Activated T-helper 17 cell treated with anti-CD3 and anti-CD28 coated beads, Interleukin-2, amount 50 U/mL, for 72 hours (primary cell): ENCODE data around the gene TMEM131. TPM values are rescaled to one million over a fixed set of nuclear protein-coding genes. Genes with fewer than 3 reads are reported as not detected.

Experiments
- ATAC-seq: fragments of 150-1000 bp; cut with Tn5 transposase; replicated peaks from 2 replicates; pipeline ENCODE4 v1.10.0; 2021; ENCODE audit warnings: mild to moderate bottlenecking, moderate library complexity
- H3K27ac Mint-ChIP-seq: one replicate; pipeline ENCODE4 v1.8.0; 2022; ENCODE audit warnings: mixed read lengths
- H3K27me3 Mint-ChIP-seq: one replicate; pipeline ENCODE4 v1.8.0; 2022; ENCODE audit warnings: mixed read lengths
- H3K36me3 Mint-ChIP-seq: one replicate; pipeline ENCODE4 v1.8.0; 2022; ENCODE audit warnings: low read depth, mild to moderate bottlenecking, mixed read lengths
- H3K4me1 Mint-ChIP-seq: one replicate; pipeline ENCODE4 v1.8.0; 2022; ENCODE audit warnings: mixed read lengths
- H3K4me3 Mint-ChIP-seq: one replicate; pipeline ENCODE4 v1.8.0; 2022; ENCODE audit warnings: mild to moderate bottlenecking, mixed read lengths
- H3K9me3 Mint-ChIP-seq: one replicate; pipeline ENCODE4 v1.8.0; 2022; ENCODE audit warnings: mixed read lengths
- total RNA-seq, 2 donors: library from RNA; stranded (reverse); gene quantifications; one replicate each; pipeline ENCODE4 v1.2.3, GENCODE V29; 2022

The TMEM131 gene
- total RNA-seq, 2 donors from 2014 or later, result 32.0 to 36.4 TPM

DNA sequence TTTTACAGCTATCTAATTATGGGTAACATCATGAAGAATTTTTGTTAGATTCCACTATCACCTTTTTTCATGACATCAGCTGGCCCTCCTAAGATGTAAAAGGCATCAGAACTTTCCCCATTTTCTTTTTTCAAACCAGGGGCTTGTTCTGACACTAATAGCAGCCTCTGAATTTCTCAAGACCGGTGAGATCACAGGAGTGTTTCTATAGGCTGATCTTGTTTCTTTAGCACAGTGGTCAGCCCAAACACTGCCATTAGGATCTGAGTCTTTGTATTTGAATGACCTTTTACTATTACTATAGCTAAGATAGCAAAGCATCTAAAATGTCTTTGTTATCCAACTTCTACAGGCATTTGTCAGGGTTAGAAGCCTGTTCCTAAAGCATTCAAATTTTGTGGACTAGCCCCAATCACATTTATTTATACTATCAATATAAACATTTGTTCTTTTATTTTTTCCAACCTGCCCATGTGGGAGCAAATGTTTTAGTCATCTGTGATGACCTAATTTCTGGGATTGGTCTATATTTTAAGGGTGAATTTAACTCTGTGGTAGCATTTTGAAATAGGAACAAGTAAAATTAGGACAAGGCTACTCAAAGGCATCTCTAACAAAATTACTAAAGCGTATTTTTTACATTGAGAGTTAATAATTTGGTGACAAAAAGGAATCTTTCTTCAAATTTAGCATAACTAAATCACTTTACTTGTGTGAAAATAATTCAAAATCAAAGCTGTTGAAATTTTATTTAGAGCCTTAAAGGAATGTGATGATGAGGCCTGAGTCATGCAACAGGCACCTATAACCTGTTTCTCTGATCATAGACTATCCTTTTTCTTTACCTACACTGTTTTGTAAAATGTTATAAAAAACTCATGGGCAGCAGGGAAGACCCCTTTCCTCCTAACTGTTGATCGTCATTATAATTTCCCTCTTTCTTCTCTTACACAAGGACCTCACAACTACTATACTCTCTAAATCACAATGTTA, 243.1 kb downstream of the TMEM131 start:
- H3K36me3 Mint-ChIP-seq, result peaks cover 29% of the 10 kb centered on the region
- H3K4me1 Mint-ChIP-seq, result peaks cover under 1% of the 10 kb centered on the region
- peak overlapping the region; percentile 67 for H3K27ac Mint-ChIP-seq
- H3K4me3 Mint-ChIP-seq, result no peak overlapping the region
- no peaks in the 10 kb centered on the region for H3K9me3 Mint-ChIP-seq
- H3K27me3 Mint-ChIP-seq, result no peaks in the 10 kb centered on the region
- no peak for ATAC-seq

DNA sequence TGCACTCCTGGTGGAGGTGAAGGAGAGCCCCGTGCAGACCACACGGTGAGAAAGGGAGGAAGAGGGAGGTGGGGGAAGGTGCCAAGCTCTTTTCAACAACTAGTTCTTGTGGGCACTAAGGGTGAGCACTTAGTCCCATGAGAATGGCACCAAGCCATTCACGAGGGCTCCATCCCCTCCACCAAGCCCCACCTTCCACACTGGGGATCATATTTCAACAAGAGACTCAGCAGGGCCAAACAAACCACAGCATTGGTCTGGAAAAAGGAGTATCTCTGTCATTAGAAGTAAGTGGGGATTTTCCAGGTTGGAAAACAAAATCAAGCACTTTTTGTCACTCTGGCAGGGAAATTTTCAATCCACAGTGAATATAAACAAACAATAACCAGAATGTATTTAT, 244.0 kb downstream of the TMEM131 start:
- no peak for ATAC-seq
- peaks cover 9% of the 10 kb centered on the region for H3K4me1 Mint-ChIP-seq
- H3K9me3 Mint-ChIP-seq, result no peaks in the 10 kb centered on the region
- H3K4me3 Mint-ChIP-seq, result no peak overlapping the region
- peak overlapping the region; percentile 67 for H3K27ac Mint-ChIP-seq
- peaks cover 20% of the 10 kb centered on the region for H3K36me3 Mint-ChIP-seq
- H3K27me3 Mint-ChIP-seq, result no peaks in the 10 kb centered on the region

GRCh38 chr2:97750017-97750416, 245.7 kb downstream of the TMEM131 start:
- H3K4me3 Mint-ChIP-seq, result no peak overlapping the region
- no peak for ATAC-seq
- H3K36me3 Mint-ChIP-seq, result peaks cover 14% of the 10 kb centered on the region
- no peak overlapping the region for H3K27ac Mint-ChIP-seq
- no peaks in the 10 kb centered on the region for H3K9me3 Mint-ChIP-seq
- peaks cover 21% of the 10 kb centered on the region for H3K4me1 Mint-ChIP-seq
- no peaks in the 10 kb centered on the region for H3K27me3 Mint-ChIP-seq

- Mint-ChIP-seq H3K36me3 (peaks cover 9% of the 10 kb centered on the region), H3K4me1 (peaks cover 21% of the 10 kb centered on the region)
These were observed 246.2 kb downstream of the TMEM131 start for GRCh38 chr2:97749581-97749980.

DNA sequence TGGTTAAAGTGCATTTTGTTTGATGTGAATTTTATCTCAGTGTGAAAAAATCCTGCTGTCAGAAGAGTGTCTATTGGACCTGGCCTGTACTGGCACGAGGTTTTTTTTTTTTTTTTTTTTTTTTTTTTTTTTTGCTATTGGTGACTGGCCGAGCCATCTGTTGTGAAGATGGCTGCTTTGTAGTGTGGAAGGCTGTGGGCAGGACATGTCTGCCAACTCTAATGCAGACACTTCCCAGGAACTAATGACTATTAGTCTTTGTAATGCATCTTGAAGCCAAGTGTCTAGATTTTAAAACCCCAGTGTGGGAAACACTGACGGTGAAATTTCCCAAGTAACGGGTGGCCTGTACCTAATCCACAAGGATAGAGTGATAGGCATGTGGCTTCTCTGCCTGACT, 248.0 kb downstream of the TMEM131 start:
- H3K27ac Mint-ChIP-seq, result no peak overlapping the region
- no peak overlapping the region for H3K4me3 Mint-ChIP-seq
- peaks cover 21% of the 10 kb centered on the region for H3K36me3 Mint-ChIP-seq
- no peaks in the 10 kb centered on the region for H3K9me3 Mint-ChIP-seq
- no peaks in the 10 kb centered on the region for H3K27me3 Mint-ChIP-seq
- H3K4me1 Mint-ChIP-seq, result peaks cover 32% of the 10 kb centered on the region
- ATAC-seq, result no peak

More at GRCh38 chr2:97749581-97749980, 246.2 kb downstream of the TMEM131 start:
- Mint-ChIP-seq H3K27ac (no peak overlapping the region), H3K27me3 (no peaks in the 10 kb centered on the region), H3K4me3 (no peak overlapping the region), H3K9me3 (no peaks in the 10 kb centered on the region)
- no peak for ATAC-seq

DNA sequence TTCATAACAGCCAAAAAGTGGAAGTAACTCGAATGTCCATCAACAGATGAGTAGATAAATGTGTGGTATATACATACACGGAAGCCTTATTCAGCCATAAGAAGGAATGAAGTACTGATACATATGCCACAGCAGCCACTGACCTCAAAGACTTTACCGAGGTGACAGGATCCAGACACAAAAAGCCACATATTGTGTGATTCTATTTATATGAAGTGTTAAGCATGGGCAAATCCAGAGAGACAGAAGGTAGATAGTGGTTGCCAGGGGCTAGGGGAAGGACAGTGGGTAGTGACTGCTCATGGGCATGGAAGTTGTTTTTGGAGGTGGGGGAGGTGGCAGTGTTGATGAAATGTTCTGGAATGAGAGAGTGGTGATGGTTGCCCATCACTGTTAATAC, 248.5 kb downstream of the TMEM131 start:
- Mint-ChIP-seq H3K4me1 (peaks cover 36% of the 10 kb centered on the region), H3K4me3 (no peak overlapping the region), H3K27me3 (no peaks in the 10 kb centered on the region), H3K9me3 (no peaks in the 10 kb centered on the region), H3K27ac (no peak overlapping the region), H3K36me3 (peaks cover 21% of the 10 kb centered on the region)
- peak; percentile 43 for ATAC-seq

DNA sequence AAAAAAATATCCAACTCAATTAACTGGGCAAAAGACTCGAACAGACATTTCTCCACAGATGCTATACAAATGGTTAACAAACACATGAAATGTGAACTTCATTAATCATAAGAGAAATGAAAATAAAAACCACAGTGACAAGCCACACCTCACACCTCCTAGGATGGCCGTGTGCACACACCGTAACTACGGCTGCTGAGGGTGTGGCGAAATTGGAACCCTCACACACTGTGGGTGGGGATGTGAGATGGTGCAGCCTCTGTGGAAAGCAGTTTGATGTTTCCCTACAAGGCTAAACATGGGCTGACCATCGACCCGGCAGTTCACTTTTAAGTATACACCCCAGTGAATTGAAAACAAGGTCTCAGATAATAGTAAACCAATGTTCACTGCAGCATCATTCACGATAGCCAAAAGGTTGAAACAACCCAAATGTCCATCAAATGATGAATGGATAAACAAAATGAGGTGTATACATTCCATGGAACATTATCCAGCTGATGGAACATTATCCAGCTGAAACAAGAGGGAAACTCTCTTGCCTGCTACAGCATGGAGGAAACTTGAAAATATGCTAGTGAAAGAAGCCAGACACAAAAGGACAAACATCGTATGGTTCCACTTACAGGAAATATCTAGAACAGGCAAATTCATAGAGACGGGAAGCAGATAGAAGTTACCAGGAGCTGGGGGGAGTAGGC, 250.1 kb downstream of the TMEM131 start:
- peaks cover 48% of the 10 kb centered on the region for H3K4me1 Mint-ChIP-seq
- H3K36me3 Mint-ChIP-seq, result peaks cover 30% of the 10 kb centered on the region
- no peaks in the 10 kb centered on the region for H3K27me3 Mint-ChIP-seq
- H3K4me3 Mint-ChIP-seq, result peak overlapping the region; percentile 33
- peak overlapping the region; percentile 8 for H3K27ac Mint-ChIP-seq
- no peaks in the 10 kb centered on the region for H3K9me3 Mint-ChIP-seq
- peak; percentile 83 for ATAC-seq

DNA sequence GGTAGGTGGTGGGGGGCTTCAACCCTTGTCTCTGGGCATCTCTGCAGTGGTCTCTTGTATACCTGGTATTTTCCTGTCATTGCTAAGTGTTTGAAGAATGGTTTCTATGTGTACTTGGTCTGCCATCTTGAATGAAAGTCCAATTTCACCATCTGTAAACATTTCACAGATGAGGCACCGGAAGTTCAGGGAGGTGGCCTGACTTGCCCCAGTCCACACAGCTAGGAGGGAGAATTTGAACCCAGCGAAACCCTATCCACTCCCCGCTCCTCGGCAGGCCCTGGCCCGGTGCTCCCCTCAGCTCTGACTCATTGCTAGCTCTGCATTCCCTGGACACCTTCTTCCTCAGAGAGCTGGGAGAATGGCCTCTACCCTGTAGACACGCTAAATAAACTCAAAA, 251.8 kb downstream of the TMEM131 start:
- peak overlapping the region; percentile 31 for H3K27ac Mint-ChIP-seq
- H3K27me3 Mint-ChIP-seq, result no peaks in the 10 kb centered on the region
- H3K4me1 Mint-ChIP-seq, result peaks cover 50% of the 10 kb centered on the region
- ATAC-seq, result no peak
- no peaks in the 10 kb centered on the region for H3K9me3 Mint-ChIP-seq
- H3K36me3 Mint-ChIP-seq, result peaks cover 37% of the 10 kb centered on the region
- peak overlapping the region; percentile 19 for H3K4me3 Mint-ChIP-seq

DNA sequence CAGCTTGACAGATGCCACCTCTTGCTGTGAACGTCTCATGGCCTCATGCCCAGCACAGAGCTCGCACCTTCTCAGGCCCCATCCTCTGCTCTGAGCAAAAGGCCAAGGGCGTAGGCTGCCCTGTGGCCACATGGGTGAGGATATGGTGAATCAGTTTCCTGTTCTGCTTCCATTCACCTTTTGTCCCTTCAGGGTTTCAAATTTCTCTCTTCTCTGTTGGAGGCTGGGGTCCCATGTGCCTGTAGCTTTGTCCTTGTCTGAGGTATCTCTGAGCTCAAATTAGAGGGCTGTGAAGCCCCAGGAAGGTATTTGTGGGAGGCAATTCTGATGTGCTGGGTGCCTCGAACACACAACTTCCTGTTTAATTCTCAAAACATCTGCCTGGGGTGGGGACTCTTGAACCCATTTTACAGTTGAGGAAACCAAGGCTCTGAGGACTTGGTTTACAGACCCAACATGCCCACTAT, 253.3 kb downstream of the TMEM131 start:
- Mint-ChIP-seq H3K27ac (peak overlapping the region; percentile 22), H3K4me3 (peak overlapping the region; percentile 50), H3K4me1 (peaks cover 47% of the 10 kb centered on the region), H3K27me3 (no peaks in the 10 kb centered on the region), H3K9me3 (no peaks in the 10 kb centered on the region), H3K36me3 (peaks cover 52% of the 10 kb centered on the region)
- ATAC-seq, result peak; percentile 85

DNA sequence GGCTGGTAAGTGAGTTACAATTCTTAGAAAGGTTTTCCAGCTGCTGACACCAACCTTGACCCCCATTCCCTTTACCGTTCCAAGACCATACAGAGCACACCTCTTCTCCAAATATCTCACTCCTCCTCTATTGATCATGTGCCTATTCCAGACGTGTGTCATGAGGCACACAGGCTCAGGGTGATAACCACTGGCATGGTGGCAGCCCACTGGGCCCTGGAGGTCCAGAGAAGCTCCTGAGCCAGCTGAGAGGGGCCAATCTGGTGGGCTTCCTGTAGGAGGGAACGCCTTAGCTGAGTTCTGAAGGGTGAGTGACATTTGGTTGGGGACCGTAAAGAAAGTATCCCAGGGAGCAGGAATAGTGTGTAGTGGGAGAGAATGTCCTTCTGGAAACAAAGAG, 254.1 kb downstream of the TMEM131 start:
- H3K36me3 Mint-ChIP-seq, result peaks cover 59% of the 10 kb centered on the region
- H3K4me3 Mint-ChIP-seq, result peak overlapping the region; percentile 50
- no peak for ATAC-seq
- H3K27me3 Mint-ChIP-seq, result no peaks in the 10 kb centered on the region
- H3K4me1 Mint-ChIP-seq, result peaks cover 45% of the 10 kb centered on the region
- no peaks in the 10 kb centered on the region for H3K9me3 Mint-ChIP-seq
- peak overlapping the region; percentile 22 for H3K27ac Mint-ChIP-seq

DNA sequence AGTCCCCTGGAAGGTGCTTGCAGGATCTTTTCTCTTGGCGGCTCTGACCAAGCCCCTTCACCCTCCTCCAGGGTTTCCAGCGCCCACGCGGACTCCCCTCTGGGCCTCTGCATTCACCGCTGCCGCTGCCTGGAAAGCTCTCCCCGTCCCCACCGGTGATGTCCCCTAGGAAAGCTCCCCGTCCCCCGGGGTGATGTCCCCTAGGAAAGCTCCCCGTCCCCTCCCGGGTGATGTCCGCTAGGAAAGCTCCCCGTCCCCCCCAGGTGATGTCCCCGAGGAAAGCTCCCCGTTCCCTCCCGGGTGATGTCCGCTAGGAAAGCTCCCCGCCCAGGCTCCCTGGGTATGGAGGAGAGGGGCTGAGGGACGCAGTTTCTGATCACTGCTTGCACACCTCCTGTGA, 254.5 kb downstream of the TMEM131 start:
- Mint-ChIP-seq H3K9me3 (no peaks in the 10 kb centered on the region), H3K27ac (peak overlapping the region; percentile 49), H3K36me3 (peaks cover 64% of the 10 kb centered on the region), H3K4me3 (peak overlapping the region; percentile 50), H3K27me3 (no peaks in the 10 kb centered on the region), H3K4me1 (peaks cover 44% of the 10 kb centered on the region)
- ATAC-seq, result no peak

GRCh38 chr2:97740590-97741182, 255.1 kb downstream of the TMEM131 start:
- peak overlapping the region; percentile 49 for H3K27ac Mint-ChIP-seq
- no peak overlapping the region for H3K4me3 Mint-ChIP-seq
- H3K36me3 Mint-ChIP-seq, result peaks cover 67% of the 10 kb centered on the region
- H3K9me3 Mint-ChIP-seq, result no peaks in the 10 kb centered on the region
- ATAC-seq, result no peak
- no peaks in the 10 kb centered on the region for H3K27me3 Mint-ChIP-seq
- peaks cover 39% of the 10 kb centered on the region for H3K4me1 Mint-ChIP-seq

- H3K4me1 Mint-ChIP-seq, result peaks cover 34% of the 10 kb centered on the region
These were observed 255.9 kb downstream of the TMEM131 start for GRCh38 chr2:97739893-97740245.

DNA sequence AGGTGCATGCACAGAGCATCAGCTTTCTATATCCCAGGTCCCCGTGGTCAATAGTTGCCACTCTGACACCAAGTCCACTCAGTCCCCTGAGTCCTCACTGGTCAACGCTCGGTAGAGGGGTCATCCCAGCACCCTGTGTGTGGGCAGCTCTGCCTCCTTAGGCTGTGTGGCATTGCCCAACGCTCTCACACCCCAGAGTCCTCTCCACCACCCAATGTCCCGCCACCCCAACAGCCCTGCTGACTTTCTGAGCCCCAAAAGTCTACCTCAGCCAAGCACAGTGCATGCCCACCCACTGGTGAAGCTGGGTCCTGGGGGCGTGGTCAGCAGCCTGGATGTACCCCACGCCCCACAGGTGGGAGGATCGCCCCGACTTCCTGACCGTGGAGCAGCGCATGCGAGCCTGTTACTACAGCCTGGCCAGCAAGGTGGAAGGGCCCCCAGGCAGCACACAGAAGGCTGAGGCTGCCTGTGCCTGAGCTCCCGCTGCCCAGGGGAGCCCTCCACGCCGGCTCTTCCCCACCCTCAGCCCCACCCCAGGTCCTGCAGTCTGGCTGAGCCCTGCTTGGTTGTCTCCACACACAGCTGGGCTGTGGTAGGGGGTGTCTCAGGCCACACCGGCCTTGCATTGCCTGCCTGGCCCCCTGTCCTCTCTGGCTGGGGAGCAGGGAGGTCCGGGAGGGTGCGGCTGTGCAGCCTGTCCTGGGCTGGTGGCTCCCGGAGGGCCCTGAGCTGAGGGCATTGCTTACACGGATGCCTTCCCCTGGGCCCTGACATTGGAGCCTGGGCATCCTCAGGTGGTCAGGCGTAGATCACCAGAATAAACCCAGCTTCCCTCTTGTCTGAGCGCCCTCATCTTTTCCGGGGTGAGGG, 256.5 kb downstream of the TMEM131 start:
- Mint-ChIP-seq H3K9me3 (no peaks in the 10 kb centered on the region), H3K4me1 (peaks cover 31% of the 10 kb centered on the region), H3K27ac (peak overlapping the region; percentile 16), H3K4me3 (no peak overlapping the region), H3K27me3 (no peaks in the 10 kb centered on the region), H3K36me3 (peaks cover 74% of the 10 kb centered on the region)
- ATAC-seq, result no peak

More at GRCh38 chr2:97739893-97740245, 255.9 kb downstream of the TMEM131 start:
- Mint-ChIP-seq H3K27me3 (no peaks in the 10 kb centered on the region), H3K27ac (no peak overlapping the region), H3K9me3 (no peaks in the 10 kb centered on the region), H3K4me3 (no peak overlapping the region), H3K36me3 (peaks cover 69% of the 10 kb centered on the region)
- ATAC-seq, result no peak
